OCI-LY1 (cell line): Measurements from ENCODE around the gene HMOX1.

Source experiments
- EZH2 ChIP-seq: fragments of 200-600 bp; sonication (generic), shearing (Covaris generic); IDR thresholded peaks from 2 replicates; pipeline ENCODE4 v1.8.0; 2017; ENCODE audit warnings: borderline replicate concordance, mixed run types, mild to moderate bottlenecking, antibody characterized with exemption, low read length, moderate library complexity, mixed read lengths
- TF ChIP-seq, protein P1 (sequence below): fragments of 200-600 bp; sonication (generic), shearing (Covaris generic); IDR thresholded peaks from 2 replicates; pipeline ENCODE4 v1.5.1; 2017; ENCODE audit warnings: mild to moderate bottlenecking, antibody characterized with exemption, low read length, moderate library complexity, mixed read lengths

DNA sequence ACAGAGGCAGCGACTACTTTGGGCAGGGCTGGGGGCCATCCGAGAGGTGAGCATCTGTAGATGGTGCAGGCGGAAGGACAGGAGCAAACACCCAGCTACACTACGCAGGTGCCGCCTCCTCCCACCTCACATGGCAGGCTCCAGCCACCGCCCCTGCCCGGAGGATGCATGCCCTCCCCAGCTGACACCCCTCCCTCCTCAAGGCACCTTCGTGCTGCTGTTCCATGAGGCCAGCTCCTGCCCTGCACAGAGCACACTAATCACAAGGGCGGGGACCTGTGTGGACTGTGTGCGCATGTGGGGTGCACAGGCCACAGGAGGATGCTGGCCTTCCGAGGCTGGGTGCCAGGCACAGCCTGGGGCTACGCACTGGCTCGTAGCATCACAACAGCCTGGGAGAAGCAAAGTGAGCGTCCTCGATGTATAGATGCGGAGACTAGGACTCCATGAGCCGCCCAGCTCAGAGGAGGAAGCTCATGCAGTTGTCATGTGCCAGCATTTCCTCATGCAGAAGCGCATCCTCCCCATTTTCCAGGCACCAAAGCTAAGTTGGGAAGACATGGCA lies 32.8 kb upstream of the HMOX1 start:
- TF ChIP-seq, protein P1, sequence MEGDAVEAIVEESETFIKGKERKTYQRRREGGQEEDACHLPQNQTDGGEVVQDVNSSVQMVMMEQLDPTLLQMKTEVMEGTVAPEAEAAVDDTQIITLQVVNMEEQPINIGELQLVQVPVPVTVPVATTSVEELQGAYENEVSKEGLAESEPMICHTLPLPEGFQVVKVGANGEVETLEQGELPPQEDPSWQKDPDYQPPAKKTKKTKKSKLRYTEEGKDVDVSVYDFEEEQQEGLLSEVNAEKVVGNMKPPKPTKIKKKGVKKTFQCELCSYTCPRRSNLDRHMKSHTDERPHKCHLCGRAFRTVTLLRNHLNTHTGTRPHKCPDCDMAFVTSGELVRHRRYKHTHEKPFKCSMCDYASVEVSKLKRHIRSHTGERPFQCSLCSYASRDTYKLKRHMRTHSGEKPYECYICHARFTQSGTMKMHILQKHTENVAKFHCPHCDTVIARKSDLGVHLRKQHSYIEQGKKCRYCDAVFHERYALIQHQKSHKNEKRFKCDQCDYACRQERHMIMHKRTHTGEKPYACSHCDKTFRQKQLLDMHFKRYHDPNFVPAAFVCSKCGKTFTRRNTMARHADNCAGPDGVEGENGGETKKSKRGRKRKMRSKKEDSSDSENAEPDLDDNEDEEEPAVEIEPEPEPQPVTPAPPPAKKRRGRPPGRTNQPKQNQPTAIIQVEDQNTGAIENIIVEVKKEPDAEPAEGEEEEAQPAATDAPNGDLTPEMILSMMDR: no peak
- no peak for TF ChIP-seq EZH2
